HG02981 (cell line): Measurements from ENCODE around the gene LRRFIP1.

Source experiments
- ATAC-seq: cut with Tn5 transposase; IDR thresholded peaks from one replicate; pipeline ENCODE4 v1.9.1; 2021; ENCODE audit warnings: mild to moderate bottlenecking, moderate library complexity; ENCODE audit not compliant: unreplicated experiment

LRRFIP1 gene

DNA sequence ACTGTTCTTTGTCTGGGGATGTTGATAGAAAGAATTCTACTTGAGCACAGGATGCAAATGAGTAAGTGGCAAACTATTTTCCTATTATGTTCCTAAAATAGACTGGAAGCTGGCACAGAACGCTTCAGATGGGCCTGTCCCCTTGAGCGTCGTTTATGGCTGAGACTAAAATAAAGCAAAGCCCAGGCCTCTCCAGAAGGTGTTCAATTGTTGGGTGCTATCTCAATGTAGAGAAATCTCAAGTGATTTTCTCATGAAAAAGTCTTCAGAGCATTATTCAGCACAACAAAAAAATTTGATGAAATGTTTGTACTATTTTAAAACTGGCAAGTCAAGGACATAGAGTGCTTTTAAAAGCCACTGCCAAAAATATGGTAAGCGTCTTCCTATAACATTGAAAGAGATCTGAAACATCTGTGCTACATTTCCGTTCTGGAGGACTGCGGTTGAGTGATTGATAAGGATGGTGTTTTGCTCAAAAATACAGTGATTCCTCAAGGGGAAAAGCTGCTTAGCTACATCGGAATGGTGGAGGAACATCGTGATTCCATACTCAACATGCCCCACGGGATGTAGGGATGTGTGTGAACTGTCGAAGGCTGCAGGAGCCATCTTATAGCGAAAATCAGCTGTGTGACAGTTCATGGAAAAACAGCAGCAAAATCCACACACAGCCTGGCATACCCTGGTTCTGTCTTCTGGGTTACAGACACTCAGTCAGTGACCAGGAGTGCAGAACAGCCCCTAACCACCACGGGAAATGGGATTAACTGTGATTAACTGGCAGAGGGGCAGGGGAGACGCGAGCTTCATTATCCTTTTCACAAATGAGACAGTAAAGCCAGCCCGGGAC is 10.4 kb upstream of the LRRFIP1 start:
- no peak for ATAC-seq

DNA sequence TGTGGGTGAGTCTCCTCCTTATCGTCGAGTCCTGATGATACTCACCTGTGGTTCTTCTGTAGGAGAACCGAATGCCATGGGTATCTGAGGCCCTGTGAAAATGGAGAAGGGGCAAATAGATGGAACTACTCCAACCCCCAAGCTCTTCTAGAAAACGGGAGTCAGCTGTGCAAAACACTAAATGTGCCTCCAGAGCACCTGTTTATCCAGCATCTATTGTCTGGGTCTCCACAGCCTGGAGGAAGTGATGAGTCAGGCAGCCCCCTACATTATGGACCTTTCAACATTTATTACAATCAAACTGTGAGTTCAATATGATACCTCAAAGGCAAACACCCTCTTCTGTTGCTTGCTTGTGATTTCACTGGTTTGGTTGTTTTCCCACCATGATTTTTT is 9.8 kb upstream of the LRRFIP1 start:
- ATAC-seq = no peak

DNA sequence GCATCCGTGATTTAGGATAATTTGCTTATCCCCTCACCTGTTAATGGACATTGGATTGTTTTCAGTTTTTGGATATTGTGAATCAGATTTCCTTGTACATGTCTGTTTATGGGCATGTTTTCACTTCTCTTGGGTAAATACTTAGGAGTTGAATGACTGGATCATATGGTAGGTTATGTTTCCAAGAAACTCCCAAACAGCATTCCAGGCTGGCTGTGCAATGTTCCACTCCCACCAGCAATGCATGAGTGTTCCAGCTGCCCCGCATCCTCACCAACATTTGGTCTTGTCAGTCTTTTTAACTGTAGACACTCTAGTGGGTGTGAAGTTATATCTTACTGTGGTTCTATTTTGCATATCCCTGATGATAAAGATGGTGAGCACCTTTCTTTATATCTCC is 8.9 kb upstream of the LRRFIP1 start:
- no peak for ATAC-seq

DNA sequence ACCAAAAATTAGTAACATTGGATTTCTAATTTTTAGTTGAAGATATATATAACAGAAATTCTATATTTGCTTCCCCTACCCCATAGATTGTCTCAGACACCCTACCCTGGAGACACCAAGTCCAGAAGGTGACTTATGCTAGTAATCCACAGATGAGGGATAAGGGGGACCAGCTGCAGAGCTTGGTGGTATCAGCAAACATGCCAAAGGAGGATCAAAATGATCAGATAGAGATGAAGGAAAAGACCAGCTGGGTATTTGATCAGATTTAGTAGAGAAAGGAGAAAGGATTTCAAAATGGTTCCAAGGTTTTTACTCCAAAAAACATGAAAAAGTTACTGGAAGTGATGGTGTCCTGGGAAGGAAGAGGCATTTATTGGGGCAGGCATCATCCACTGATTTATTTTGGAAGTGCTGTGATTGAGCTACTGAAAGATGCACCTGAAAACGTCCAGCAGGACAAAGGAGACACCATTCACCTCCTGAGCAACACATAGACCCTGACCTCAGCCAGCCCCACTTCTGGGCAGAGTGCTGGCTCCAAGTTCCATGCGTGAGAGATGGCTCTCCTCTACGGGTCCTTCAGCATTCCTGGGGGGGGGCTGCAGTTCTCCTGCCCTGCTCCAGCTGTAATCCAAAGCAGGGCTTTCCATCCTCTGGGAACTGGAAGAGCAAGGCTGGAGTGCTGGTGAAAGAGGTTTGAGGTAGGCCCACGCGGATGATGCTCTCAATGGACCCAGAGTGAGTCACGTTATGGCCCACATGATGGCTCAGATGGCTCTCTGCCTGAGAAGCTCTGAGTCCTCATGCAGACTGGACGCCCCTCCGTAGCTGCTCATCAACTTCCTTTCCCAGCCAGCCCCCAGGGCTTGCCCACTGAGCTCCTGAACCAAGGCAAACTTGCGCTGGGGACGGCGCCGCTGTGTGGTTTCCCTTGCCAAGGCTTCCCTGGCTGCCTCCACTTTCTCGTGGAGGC is 3.7 kb upstream of the LRRFIP1 start:
- no peak for ATAC-seq

DNA sequence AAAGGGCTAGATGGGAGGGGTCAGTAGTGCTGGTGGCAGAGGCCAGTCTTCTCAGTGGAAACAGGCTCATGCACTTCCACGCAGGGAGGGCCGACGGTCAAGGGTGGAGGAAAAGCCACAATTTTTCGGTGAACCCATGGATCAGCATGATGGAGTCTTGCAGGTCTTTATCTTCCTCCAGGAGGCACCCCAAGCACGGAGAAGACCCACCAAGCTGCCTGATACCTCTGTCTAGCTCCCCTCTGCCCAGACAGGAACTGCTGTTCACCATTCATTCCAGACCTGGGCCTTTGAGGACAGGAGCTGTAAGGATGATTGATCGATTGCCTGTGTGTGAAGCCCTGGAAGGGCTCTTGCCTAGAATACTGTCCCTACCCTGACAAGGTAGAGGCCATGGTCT is 2.8 kb upstream of the LRRFIP1 start:
- no peak for ATAC-seq

DNA sequence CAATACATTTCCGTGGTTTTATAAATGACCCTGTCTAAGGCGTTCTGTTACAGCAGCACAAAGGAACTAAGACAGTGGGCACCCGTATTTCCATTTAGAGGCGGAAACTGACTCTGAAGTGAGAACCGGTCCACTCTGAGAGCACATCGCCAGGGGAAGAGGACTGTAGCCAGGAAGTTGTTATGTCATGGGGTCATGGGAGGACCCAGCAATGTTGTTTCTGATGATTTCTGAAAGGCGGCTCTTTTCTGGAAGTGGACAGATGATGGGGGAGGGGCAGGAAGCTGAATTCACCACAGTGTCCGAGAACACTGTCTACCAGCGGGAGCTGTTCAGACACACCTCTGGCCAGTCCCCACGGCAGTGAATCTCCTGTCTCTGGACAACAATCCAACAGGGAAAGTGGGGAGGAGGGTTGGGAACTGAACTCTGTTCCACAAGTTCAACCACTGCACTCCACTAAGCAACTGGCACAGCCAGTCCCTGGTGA is 2.1 kb upstream of the LRRFIP1 start:
- no peak for ATAC-seq

DNA sequence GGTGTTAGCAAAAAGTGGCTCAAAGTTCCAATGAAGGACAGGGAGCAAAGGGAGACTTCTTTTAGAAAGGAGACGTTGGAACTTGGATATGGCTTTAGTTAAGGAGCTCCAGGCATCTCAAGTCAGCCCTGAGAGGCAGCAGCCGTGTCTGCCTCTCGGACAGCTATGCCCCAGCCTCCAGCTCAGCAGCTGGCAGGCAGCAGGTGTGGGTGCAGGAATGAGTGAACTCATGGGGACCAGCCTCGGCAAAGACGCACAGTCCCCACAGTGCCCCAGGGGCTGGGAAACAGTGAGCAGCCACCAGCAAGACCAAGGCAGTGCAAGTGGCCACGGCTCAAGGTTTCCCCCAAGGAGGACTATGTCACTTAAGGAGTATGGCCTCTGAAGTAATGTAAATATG is 1.6 kb upstream of the LRRFIP1 start:
- no peak for ATAC-seq

DNA sequence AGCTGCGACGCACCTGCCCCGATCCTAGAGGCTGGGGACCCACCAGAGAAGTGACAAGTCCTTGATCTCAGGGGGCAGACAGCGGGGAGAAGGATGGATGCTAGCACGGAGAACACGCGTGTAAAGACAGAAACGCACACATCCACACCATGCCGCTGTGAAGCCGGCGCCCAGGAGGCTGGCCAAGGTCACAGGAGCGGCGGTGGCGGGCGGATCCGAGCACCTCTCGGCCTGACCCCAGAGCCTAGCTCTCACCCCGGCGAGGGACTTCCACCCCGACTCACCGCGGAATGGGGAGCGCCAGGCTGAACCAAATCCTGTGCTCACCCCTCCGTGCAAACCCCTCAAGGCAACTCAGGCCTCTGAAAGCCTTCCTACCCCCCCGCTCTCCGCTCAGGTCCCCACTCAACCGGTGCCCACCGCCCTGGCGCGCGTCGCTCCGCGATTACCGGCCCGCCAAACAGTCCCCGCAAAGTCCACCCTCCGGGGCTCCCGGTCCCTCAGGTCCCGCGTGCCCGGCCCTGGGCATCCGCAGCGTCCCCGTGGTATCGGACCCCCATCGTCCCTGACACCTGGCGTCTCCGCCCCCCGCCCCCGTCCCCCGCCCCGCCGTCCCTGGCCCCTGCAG is 460 bp upstream of the LRRFIP1 start:
- ATAC-seq = no peak

DNA sequence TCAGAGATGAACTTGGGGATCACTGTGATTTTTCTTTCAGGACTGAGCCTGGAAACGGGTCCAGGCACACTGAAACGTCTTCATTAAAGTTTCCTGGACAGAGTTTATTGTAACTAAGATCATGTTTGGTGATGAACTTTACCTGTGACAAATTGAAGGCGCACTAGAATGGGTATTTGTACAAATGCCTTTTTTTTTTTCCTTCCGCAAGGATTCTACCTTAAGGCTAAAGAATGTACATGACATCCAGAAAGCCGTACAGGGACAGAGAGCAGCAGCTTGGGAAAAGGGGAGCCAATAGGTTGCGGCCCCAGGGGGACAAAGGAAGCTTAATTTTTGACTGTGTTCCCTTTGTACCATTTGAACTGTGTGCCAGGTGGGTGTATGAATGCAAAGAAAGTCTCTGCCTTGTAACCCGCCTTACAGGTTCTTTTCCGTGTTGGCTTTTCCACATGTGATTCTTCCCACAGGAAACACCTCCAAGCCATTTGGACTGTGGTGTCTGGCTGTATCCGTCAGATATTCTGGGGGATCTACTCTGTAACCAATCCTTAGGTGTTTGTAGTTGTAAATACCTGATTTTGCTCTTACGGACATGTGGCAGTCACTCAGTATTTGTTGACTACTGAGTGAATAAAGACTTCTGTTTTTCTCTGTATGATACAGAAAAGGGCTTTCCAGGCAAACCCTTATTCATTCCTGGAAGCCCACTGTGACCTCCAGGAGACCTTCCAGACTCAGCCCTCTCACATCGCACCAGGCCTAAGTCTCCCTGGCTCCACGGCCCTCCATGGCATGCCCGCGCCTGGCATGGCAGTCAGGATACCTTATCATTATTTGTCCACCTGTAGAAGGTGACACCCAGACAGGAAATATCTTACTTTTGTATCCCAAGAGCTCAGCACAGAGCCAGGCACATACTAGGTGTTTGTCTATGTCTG is 1.1 kb downstream of the LRRFIP1 start:
- ATAC-seq = no peak

DNA sequence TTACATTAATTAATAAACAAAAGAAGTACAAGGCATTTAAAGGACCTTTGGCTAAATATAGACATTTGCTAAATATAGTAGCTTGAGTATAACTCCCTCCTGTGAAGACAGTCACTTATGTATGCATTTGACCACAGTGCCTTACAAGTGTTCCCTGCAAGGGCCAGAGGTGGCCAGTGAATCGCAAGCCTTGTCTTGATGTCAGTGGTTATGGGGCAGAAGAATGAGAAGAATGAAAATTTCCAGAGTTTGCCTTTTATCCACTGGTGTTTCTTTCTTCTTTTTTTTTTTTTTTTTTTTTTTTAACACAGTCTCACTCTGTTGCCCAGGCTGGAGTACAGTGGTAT is 1.8 kb downstream of the LRRFIP1 start:
- no peak for ATAC-seq

DNA sequence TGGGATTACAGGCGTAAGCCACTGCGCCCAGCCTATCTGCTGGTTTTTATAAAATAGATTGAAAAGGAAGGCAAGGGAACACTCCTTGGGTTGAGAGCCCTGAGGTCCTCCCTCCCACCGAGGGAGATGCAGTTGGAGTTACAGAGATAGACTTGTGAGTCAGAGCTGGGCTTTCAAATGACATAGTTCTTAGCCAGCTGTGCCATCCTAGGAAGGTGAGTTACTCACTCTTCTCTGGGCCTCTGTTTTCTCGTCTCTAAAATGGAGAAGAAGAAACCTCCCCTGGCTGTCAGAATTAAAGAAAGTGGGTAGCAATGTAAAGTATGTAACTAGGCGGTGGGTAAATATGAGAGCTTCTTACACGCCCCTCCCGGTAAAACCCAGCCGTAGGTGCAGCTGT is 2.4 kb downstream of the LRRFIP1 start:
- no peak for ATAC-seq

DNA sequence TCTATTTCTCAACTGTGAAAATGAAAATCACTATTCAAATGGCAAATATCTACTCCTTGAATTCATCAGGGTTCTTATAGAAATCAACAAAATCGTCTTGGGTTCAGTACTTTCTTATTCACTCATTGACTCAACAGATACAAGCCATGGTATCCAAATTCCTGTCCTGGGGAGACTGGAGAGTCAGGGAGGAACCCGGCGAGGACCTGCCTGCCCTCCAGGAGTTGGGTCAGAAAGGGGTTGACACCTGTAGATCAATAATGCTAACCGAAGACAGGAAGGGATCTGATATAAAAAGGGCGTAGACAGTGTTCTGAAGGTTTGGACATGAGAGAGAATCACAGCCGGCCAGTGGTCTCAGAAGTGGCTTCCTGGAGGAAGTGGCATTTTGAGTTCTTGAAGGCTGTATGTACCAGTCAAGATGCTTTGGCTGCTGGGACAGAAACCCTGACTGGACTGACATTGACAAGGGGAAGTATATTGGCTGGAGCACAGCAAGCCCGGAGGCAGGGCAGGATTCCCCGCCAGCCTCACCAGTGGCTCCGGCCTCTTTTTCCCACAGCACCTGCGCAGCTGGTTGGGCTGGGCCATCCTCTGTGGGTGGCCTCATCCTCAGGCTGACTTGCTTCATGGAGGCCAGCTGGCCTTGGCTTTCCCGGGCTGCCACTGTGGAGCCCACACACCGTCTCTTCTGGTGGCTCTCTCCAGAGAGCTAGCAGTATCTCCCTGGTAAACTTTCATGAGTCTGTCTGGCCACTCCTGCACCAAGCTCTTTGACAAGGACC is 3.0 kb downstream of the LRRFIP1 start:
- ATAC-seq = no peak

DNA sequence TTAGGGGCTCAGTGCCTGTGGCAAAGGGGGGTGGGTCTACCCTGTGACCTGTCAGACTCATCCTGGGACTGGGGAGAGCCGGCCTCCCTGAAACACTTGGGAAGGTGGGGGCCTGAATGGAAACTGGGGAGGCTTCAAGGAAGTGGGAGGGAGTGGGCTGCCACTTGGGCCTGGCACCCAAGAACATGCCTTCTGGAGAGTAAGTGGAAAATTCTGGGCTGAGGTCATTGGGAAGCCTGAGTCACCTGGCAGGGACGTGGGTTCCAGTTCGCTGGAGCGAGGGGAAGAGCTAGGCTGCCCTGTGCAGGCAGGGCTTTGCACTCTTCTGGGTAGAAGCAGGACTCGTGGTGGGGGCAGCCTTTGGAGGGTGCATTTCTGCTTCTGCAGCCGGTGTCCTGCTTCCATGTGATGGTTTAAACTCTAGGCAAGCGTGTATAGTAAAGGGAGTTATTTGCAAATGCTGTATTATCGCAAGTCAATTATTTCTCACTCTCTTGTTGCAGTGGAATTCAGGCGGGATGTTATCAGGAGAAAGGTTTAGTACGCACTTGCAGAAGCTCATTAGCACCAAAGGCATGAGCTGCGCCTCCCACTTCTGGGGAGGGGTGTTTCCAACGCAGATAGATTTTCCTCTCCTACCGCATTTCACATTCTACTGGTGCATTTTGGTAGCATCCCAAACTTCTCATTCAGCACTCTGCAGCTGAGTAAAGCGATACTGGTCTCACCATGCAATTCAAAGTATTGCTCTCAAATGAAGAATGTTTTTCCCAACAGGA is 3.8 kb downstream of the LRRFIP1 start:
- ATAC-seq = no peak

DNA sequence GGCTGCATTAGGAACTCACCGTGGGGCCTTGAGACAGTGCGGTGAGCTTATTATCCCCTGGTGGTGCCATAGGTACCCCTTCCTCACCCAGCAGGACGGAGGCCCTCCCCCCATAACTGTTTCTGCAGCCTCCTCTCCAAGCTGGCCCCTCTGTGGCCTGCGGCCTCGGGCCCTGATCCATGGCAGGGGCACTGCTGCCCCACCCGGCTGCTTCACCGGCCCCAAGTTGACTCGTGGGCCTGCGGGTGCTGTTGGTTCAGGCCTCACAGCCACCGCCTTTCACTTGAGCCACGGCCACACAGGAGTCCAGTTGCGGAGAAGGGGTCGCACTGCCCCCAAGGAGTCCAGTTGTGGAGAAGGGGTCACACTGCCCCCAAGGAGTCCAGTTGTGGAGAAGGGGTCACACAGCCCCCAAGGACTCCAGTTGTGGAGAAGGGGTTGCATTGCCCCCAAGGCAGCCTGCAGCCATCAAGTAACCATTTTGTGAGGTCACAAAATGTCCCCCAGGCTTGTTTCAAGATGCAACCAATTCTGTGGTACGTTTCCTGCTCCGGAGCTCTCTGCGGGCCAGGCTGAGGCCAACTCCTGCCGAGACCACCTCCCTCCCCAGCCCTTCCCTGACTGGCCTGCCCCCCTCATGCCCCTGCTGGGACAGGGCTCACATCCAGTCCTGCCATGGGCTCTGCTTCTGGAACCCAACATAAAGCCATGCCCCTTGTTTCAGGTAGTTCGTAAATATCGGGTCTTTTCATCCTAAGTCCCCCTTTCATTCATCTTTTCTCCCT is 4.6 kb downstream of the LRRFIP1 start:
- no peak for ATAC-seq

DNA sequence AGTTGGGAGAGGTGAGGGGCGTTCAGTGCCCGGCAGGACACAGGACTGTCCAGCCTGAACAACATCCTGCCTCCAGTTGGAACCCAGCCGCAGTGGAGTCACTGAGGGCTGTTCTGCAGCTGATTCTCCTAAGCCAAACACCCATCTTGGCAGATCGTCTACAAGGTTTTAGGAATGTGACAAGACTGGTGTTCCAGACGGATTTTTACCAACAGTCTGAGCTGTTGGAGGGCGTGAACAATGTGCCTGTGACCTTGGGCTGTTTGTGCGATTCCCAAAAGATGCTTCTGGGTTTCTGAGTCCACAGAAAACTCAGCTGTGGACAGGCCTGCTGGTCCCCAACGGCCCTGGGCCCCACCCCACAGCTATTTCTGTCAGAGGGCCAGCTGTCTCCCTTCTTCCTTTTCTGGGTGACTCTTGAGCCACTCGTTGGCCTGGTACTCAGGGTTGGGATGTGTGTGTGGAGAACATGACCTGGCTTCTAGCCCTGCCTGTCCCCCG is 5.7 kb downstream of the LRRFIP1 start:
- no peak for ATAC-seq

DNA sequence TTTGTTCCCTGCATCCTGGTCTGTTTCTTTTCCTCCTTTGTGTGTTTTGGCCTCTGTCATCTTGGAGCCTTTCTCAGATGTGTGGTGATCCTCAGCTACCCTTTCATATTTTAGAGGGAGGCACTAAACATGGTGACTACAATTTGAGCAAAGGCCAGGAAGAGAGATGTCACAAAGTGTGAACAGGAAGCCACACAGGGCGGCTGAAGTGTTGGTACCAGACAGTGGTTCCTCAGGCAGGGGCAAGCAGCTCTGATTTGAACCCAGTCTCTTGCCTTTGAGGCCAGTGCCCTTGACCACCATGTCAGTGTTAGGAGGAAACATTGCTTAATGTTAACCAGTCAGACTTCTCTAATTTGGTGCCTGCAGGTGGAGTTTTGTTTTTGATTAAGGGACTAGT is 9.2 kb downstream of the LRRFIP1 start:
- ATAC-seq = no peak

DNA sequence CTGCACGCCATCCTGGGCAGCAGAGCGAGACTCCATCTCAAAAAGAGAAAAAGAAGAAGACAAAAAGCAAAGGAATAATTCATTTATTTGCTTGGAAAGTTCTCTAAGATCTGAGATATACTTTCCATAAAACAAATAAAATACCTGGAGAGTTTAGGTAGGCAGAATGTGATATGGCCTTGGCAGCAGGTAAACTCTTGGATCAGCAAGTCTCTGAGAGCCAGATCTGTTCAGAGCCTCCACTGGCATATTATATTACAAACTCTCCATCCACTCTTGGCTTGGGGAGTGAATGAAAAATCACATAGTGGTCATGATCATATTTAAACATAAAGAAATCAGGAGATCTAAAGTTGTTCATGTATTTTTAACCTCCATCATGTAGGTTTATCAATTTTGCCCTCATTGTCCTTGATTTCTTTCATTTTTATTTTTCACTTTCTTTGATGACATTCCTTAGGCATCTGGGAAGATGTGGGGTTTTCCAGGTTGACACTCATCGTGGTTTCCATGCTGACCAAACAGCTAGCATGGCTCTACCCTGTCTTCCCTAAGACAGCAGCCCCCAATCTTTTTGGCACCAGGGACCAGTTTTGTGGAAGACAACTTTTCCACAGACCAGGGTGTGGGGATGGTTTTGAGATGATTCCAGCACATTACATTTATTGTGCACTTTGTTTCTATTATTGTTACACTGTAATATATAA is 10.2 kb downstream of the LRRFIP1 start:
- ATAC-seq = no peak
